ENCODE results near the gene MYO9A.

MYO9A gene

DNA sequence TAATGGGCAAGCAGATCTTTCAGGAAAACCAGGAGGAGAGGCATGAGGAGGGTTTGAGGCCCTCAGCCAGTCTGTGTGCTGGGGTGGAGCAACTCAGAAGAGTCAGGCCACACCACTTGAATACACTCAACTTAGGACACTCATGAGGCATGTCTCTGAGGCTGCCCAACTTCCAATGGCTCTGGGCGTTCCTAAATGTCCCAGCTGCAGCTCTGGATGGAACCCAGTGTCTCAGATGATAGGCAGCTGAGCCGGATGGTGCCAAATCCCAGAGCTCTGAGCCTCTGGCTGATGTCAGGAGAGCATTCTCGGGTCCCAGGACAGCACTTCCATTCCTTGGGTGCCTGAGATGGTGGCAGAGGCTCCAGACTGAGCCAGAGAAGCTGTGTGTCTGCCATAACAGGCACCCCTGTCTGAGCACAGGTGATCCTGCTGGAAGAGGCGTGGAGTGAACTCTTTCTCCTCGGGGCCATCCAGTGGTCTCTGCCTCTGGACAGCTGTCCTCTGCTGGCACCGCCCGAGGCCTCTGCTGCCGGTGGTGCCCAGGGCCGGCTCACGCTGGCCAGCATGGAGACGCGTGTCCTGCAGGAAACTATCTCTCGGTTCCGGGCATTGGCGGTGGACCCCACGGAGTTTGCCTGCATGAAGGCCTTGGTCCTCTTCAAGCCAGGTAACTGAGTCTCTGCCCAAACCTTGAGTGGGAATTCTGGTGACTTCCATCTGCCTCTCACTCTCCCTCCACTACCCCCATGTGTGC lies 304.8 kb downstream of the MYO9A start:
- WGBS (ENCODE audit: insufficient coverage): 97% methylated on average over 16 of the region's 16 CpGs
- CTCF ChIA-PET: interaction anchor here (0.6 kb wide), 1 partner anchor 11 kb away, joined by 3 read pairs; no protein-coding TSS in a partner anchor
- POLR2A ChIA-PET: no interaction called here

DNA sequence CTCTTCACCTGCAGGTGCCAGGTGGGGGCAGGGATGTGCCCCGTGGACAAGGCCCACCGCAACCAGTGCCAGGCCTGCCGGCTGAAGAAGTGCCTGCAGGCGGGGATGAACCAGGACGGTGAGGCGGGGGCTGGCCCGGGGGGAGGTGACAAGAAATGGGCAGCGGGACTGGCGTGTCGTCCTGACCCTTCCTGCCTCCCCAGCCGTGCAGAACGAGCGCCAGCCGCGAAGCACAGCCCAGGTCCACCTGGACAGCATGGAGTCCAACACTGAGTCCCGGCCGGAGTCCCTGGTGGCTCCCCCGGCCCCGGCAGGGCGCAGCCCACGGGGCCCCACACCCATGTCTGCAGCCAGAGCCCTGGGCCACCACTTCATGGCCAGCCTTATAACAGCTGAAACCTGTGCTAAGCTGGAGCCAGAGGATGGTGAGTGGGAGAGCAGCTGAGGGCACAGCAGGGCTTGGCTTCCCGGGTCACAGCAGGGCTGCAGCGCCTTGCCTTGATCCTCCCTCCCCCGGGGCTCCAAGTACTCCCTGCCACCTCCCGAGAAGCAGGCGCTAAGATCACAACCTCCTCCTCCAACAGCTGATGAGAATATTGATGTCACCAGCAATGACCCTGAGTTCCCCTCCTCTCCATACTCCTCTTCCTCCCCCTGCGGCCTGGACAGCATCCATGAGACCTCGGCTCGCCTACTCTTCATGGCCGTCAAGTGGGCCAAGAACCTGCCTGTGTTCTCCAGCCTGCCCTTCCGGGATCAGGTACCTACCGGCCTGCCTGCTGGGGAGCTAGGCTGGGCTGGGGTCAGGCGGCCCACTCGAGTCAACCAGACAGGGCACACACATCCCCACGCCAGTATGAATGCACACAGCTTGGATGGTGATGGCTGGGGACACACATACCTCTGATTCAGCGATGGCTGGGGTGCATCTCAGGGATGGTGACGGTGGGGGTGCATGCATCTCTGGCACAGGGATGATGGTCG lies 305.9 kb downstream of the MYO9A start:
- ChIA-PET CTCF (interaction anchor here (0.6 kb wide), 1 partner anchor 9 kb away, joined by 3 read pairs; no protein-coding TSS in a partner anchor), POLR2A (no interaction called here)
- H3K9me3 ChIP-seq (ENCODE audit: control extremely low read depth in 1 of 5, control insufficient read depth in 4 of 5, insufficient read depth in 2 of 5, low read depth in 1 of 5, low read length in 4 of 5): no peaks in the 10 kb centered on the region
- no peak overlapping the region for H3K27ac ChIP-seq (ENCODE audit: insufficient read depth in 1 of 2, low read depth in 1 of 2, low read length in 2 of 2, poor library complexity in 1 of 2, severe bottlenecking in 2 of 2)
- H3K4me3 ChIP-seq (ENCODE audit: control insufficient read depth in 1 of 7, extremely low read depth in 1 of 7, insufficient read depth in 4 of 7, low read depth in 2 of 7, low read length in 6 of 7): no peak overlapping the region
- peaks cover 0 to 2% (median 0%) of the 10 kb centered on the region in 4 experiments for H3K4me1 ChIP-seq (ENCODE audit: control extremely low read depth in 1 of 4, control insufficient read depth in 4 of 4, insufficient read depth in 4 of 4, low read length in 3 of 4)
- H3K36me3 ChIP-seq (ENCODE audit: control insufficient read depth in 4 of 4, insufficient read depth in 4 of 4, low read length in 3 of 4): no peaks in the 10 kb centered on the region
- no peaks in the 10 kb centered on the region for H3K27me3 ChIP-seq (replicated peaks in 2 of 5; ENCODE audit: control insufficient read depth in 4 of 5, insufficient read depth in 5 of 5, low read length in 4 of 5)
- no peak for DNase-seq
- 97% methylated on average over 32 of the region's 38 CpGs for whole genome bisulfite sequencing (ENCODE audit: insufficient coverage)

More for the DNA sequence above, 304.8 kb downstream of the MYO9A start:
- H3K4me3 ChIP-seq (ENCODE audit: control insufficient read depth in 1 of 7, extremely low read depth in 1 of 7, insufficient read depth in 4 of 7, low read depth in 2 of 7, low read length in 6 of 7): no peak overlapping the region
- H3K9me3 ChIP-seq (ENCODE audit: control extremely low read depth in 1 of 5, control insufficient read depth in 4 of 5, insufficient read depth in 2 of 5, low read depth in 1 of 5, low read length in 4 of 5): peaks cover 0 to under 1% (median 0%) of the 10 kb centered on the region in 5 experiments
- DNase-seq: no peak
- H3K36me3 ChIP-seq (ENCODE audit: control insufficient read depth in 4 of 4, insufficient read depth in 4 of 4, low read length in 3 of 4): no peaks in the 10 kb centered on the region
- H3K27me3 ChIP-seq (replicated peaks in 2 of 5; ENCODE audit: control insufficient read depth in 4 of 5, insufficient read depth in 5 of 5, low read length in 4 of 5): no peaks in the 10 kb centered on the region
- H3K27ac ChIP-seq (ENCODE audit: insufficient read depth in 1 of 2, low read depth in 1 of 2, low read length in 2 of 2, poor library complexity in 1 of 2, severe bottlenecking in 2 of 2): no peak overlapping the region
- H3K4me1 ChIP-seq (ENCODE audit: control extremely low read depth in 1 of 4, control insufficient read depth in 4 of 4, insufficient read depth in 4 of 4, low read length in 3 of 4): no peaks in the 10 kb centered on the region

DNA sequence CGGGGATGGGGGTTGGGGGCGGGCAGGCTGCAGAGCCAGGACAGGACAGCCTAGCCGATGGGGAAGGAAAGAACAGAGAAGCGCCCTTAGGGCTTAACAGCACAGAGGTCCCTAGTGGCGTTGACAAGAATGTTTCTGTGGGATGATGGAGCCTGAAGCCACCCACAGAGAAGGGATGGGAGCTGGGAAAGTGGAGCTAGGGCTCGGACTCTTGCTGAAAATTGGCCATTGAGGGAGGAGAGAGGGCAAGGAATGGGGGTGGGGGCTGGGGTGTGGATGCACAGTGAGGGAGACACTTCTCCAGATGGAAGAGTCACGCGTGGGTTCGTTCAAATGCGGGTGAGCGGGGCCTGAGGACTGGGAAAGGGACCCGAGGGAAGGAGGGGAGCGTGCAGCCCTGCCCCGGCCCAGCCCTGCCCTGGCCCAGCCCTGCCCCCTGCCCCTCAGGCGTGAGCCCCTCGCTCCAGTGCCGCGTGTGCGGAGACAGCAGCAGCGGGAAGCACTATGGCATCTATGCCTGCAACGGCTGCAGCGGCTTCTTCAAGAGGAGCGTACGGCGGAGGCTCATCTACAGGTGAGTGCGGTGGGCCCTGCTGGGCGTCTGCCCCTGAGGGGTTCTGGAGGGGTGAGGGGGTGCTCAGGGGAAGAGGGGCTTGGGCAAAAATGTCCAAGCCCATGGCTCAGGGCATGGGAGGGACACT lies 306.8 kb downstream of the MYO9A start:
- Histone ChIP-seq H3K27me3 (replicated peaks in 2 of 5; ENCODE audit: control insufficient read depth in 4 of 5, insufficient read depth in 5 of 5, low read length in 4 of 5) (no peaks in the 10 kb centered on the region), H3K36me3 (ENCODE audit: control insufficient read depth in 4 of 4, insufficient read depth in 4 of 4, low read length in 3 of 4) (no peaks in the 10 kb centered on the region), H3K27ac (ENCODE audit: insufficient read depth in 1 of 2, low read depth in 1 of 2, low read length in 2 of 2, poor library complexity in 1 of 2, severe bottlenecking in 2 of 2) (no peak overlapping the region), H3K9me3 (ENCODE audit: control extremely low read depth in 1 of 5, control insufficient read depth in 4 of 5, insufficient read depth in 2 of 5, low read depth in 1 of 5, low read length in 4 of 5) (no peaks in the 10 kb centered on the region), H3K4me3 (ENCODE audit: control insufficient read depth in 1 of 7, extremely low read depth in 1 of 7, insufficient read depth in 4 of 7, low read depth in 2 of 7, low read length in 6 of 7) (no peak overlapping the region), H3K4me1 (ENCODE audit: control extremely low read depth in 1 of 4, control insufficient read depth in 4 of 4, insufficient read depth in 4 of 4, low read length in 3 of 4) (peaks cover 0 to 4% (median 0%) of the 10 kb centered on the region in 4 experiments)
- ChIA-PET CTCF (no interaction called here), POLR2A (no interaction called here)
- no peak for DNase-seq
- WGBS (ENCODE audit: insufficient coverage): 98% methylated on average over 27 of the region's 27 CpGs

DNA sequence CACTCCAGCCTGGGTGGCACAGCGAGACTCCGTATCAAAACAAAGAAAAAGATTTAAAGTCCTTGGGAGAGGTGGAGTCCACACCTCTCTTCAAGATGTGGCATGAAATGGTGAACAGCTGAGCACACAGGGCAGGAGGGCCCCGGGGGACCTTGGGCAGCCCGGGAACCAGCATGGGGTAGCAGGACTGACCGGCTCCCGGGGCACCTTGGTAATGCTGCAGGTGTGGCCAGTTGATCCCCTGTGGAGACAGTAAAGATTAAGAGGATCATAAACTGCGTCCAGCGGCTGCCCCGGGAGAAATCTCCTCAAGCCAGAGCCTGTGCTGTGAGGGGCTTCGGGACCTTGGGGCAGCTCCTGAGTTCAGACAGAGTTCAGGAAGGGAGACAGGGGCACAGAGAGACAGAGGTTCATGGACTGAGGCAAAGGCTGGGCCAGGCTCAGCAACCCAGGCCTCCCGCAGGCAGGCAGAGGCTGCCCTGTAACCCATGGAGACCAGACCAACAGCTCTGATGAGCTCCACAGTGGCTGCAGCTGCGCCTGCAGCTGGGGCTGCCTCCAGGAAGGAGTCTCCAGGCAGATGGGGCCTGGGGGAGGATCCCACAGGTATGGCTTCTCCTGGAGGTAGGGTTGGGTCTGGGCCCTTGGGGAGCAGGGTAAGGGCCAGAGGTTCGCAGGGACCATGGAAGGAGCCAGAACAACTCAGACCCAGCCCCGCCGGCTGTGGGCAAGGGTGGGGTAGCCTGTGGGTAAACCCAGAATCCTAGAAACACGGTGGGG lies 307.5 kb downstream of the MYO9A start, which contains the start of gene NR2E3:
TSS of gene NR2E3 (plus strand) at position 299 of the 780 bp plus-strand sequence. CDS start at position 489, 190 bp downstream.
- WGBS (ENCODE audit: insufficient coverage): 92% methylated on average over 15 of the region's 16 CpGs
- ChIA-PET POLR2A (no interaction called here), CTCF (no interaction called here)
- no peak for DNase-seq
- Histone ChIP-seq H3K4me3 (ENCODE audit: control insufficient read depth in 1 of 7, extremely low read depth in 1 of 7, insufficient read depth in 4 of 7, low read depth in 2 of 7, low read length in 6 of 7) (no peak within 1 kb of the TSS), H3K36me3 (ENCODE audit: control insufficient read depth in 4 of 4, insufficient read depth in 4 of 4, low read length in 3 of 4) (no peaks in the 10 kb centered on the region), H3K27ac (ENCODE audit: insufficient read depth in 1 of 2, low read depth in 1 of 2, low read length in 2 of 2, poor library complexity in 1 of 2, severe bottlenecking in 2 of 2) (no peak within 1 kb of the TSS), H3K4me1 (ENCODE audit: control extremely low read depth in 1 of 4, control insufficient read depth in 4 of 4, insufficient read depth in 4 of 4, low read length in 3 of 4) (peaks cover 0 to 4% (median 0%) of the 10 kb centered on the region in 4 experiments), H3K9me3 (ENCODE audit: control extremely low read depth in 1 of 5, control insufficient read depth in 4 of 5, insufficient read depth in 2 of 5, low read depth in 1 of 5, low read length in 4 of 5) (no peaks in the 10 kb centered on the region), H3K27me3 (replicated peaks in 2 of 5; ENCODE audit: control insufficient read depth in 4 of 5, insufficient read depth in 5 of 5, low read length in 4 of 5) (no peaks in the 10 kb centered on the region)

DNA sequence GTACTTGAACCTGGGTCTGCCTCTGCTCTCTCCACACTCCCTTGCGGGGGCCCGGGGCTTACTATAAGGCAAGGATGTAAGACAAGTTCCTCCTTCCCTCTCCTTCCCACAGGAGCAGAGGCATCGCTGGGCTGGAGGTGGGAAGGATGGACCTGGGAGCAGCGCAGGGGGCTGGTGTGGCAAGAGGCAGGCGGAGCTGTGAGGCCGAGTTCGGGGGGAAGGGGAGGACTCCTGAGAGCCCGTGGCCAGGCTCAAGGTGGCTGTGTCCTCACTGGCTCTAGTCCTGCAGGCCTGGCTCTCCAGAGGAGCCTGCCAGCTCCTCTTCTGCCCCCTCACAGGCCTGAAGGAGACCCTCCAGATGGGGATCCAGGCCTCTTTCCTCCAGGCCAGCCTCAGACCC lies 308.6 kb downstream of the MYO9A start:
- no peak overlapping the region for H3K4me3 ChIP-seq (ENCODE audit: control insufficient read depth in 1 of 7, extremely low read depth in 1 of 7, insufficient read depth in 4 of 7, low read depth in 2 of 7, low read length in 6 of 7)
- no peaks in the 10 kb centered on the region for H3K27me3 ChIP-seq (replicated peaks in 2 of 5; ENCODE audit: control insufficient read depth in 4 of 5, insufficient read depth in 5 of 5, low read length in 4 of 5)
- CTCF ChIA-PET: no interaction called here
- no peaks in the 10 kb centered on the region for H3K9me3 ChIP-seq (ENCODE audit: control extremely low read depth in 1 of 5, control insufficient read depth in 4 of 5, insufficient read depth in 2 of 5, low read depth in 1 of 5, low read length in 4 of 5)
- H3K36me3 ChIP-seq (ENCODE audit: control insufficient read depth in 4 of 4, insufficient read depth in 4 of 4, low read length in 3 of 4): no peaks in the 10 kb centered on the region
- DNase-seq: no peak
- no peak overlapping the region for H3K27ac ChIP-seq (ENCODE audit: insufficient read depth in 1 of 2, low read depth in 1 of 2, low read length in 2 of 2, poor library complexity in 1 of 2, severe bottlenecking in 2 of 2)
- WGBS (ENCODE audit: insufficient coverage): 92% methylated on average over 4 of the region's 8 CpGs
- POLR2A ChIA-PET: no interaction called here
- peaks cover 0 to 4% (median under 1%) of the 10 kb centered on the region in 4 experiments for H3K4me1 ChIP-seq (ENCODE audit: control extremely low read depth in 1 of 4, control insufficient read depth in 4 of 4, insufficient read depth in 4 of 4, low read length in 3 of 4)

DNA sequence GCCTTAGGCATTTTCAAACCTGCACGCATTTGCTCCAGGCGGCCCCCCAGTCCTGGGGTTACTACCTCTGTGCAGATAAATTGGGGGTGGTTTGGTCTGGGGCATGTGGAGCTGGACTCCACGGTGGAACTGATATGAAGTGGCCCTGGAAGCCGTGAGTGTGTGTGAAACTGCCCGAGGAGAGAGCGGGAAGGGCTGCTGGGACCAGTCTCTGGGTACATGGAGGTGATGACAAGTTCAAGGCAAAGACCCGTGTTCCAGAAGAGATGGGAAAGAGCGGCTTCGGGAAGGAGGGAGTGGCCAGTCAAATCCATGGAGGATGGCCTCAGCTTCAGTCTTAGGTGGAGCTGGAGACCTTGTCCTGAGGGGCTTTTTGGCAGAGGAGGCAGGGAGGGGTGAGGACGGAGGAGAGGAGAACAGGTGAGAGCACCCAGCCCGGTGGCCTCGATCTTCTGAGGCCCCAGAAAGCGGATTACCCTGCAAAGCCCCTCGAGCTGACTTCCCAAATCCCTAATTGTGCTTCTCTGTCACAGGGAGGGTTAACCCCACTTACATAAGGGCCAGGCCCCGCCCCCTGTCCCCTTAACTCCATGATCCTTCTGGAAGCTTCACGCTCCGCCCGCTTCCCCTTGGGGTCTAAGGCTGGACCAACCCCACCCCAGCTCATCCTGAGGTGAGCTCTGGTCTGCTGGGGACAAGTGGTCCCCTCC lies 309.5 kb downstream of the MYO9A start:
- WGBS (ENCODE audit: insufficient coverage): 97% methylated on average over 14 of the region's 18 CpGs
- Histone ChIP-seq H3K27me3 (replicated peaks in 2 of 5; ENCODE audit: control insufficient read depth in 4 of 5, insufficient read depth in 5 of 5, low read length in 4 of 5) (no peaks in the 10 kb centered on the region), H3K27ac (ENCODE audit: insufficient read depth in 1 of 2, low read depth in 1 of 2, low read length in 2 of 2, poor library complexity in 1 of 2, severe bottlenecking in 2 of 2) (no peak overlapping the region), H3K4me1 (ENCODE audit: control extremely low read depth in 1 of 4, control insufficient read depth in 4 of 4, insufficient read depth in 4 of 4, low read length in 3 of 4) (peaks cover 0 to 8% (median 2%) of the 10 kb centered on the region in 4 experiments), H3K9me3 (ENCODE audit: control extremely low read depth in 1 of 5, control insufficient read depth in 4 of 5, insufficient read depth in 2 of 5, low read depth in 1 of 5, low read length in 4 of 5) (no peaks in the 10 kb centered on the region), H3K36me3 (ENCODE audit: control insufficient read depth in 4 of 4, insufficient read depth in 4 of 4, low read length in 3 of 4) (no peaks in the 10 kb centered on the region), H3K4me3 (ENCODE audit: control insufficient read depth in 1 of 7, extremely low read depth in 1 of 7, insufficient read depth in 4 of 7, low read depth in 2 of 7, low read length in 6 of 7) (no peak overlapping the region)
- no peak for DNase-seq
- CTCF ChIA-PET: interaction anchor here (0.8 to 0.9 kb wide), 2 partner anchors 64 kb away, joined by 3 to 4 read pairs; no protein-coding TSS in a partner anchor
- POLR2A ChIA-PET: no interaction called here
